B cell (primary cell): ENCODE measurements around the gene RUNDC3A.

Experiments used
- EZH2 ChIP-seq: IDR thresholded peaks from 2 replicates; pipeline ENCODE4 v1.6.1; 2012; ENCODE audit warnings: borderline replicate concordance, low read depth, mild to moderate bottlenecking, moderate library complexity, low read length; ENCODE audit not compliant: insufficient read depth, poor library complexity, severe bottlenecking
- TF ChIP-seq, protein P1 (sequence below): fragments of 200-600 bp; IDR thresholded peaks from one replicate; pipeline ENCODE4 v1.8.0; 2022; ENCODE audit warnings: antibody characterized with exemption, mild to moderate bottlenecking

DNA sequence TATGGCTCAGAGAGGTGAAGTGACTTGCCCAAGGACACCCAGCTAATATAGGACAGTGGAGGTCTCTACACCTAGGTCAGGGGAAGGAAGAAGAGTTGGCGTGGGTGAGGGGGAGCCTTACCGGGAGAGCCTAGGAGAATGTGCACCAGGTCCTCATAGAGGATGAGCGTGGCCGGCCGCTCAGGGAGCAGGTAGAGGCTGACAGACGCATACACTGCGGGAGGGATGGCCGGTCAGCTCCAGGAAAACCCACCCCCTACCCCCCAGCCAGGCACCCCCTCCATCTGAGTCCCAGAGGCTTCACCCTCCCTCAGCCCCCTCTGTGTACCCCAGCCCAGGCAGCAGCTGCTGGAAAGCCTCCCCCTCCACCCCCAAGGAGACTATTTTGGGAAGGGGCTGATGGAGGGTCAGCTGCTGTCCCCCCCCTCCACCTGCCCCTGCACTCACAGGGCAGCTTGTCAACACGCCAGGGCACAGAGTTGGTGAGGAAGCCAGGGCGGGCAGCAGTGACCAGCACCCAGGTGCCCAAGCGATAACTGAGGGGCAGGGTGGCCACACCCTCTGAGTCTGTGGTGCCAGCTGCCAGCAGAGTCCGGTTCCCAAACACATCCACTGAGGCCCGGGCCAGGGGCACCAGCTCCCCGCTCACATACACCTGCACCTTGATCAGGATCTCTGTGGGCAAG is 51.2 kb downstream of the RUNDC3A start:
- TF ChIP-seq, protein P1, sequence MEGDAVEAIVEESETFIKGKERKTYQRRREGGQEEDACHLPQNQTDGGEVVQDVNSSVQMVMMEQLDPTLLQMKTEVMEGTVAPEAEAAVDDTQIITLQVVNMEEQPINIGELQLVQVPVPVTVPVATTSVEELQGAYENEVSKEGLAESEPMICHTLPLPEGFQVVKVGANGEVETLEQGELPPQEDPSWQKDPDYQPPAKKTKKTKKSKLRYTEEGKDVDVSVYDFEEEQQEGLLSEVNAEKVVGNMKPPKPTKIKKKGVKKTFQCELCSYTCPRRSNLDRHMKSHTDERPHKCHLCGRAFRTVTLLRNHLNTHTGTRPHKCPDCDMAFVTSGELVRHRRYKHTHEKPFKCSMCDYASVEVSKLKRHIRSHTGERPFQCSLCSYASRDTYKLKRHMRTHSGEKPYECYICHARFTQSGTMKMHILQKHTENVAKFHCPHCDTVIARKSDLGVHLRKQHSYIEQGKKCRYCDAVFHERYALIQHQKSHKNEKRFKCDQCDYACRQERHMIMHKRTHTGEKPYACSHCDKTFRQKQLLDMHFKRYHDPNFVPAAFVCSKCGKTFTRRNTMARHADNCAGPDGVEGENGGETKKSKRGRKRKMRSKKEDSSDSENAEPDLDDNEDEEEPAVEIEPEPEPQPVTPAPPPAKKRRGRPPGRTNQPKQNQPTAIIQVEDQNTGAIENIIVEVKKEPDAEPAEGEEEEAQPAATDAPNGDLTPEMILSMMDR, result no peak
- no peak for TF ChIP-seq EZH2
